Breast epithelium (tissue), 3 donors: ENCODE measurements around the gene BICD2.

Source experiments
- CTCF ChIP-seq, 3 donors: fragments of 450-650 bp; IDR thresholded peaks; one replicate each; pipeline ENCODE4 v1.5.1; 2016 to 2017; ENCODE audit warnings: antibody characterized with exemption in 3 of 3, mild to moderate bottlenecking in 3 of 3, moderate library complexity in 3 of 3
- POLR2A ChIP-seq: fragments of 450-650 bp; IDR thresholded peaks from one replicate; pipeline ENCODE4 v1.6.1; 2016; ENCODE audit warnings: antibody characterized with exemption, mild to moderate bottlenecking, moderate library complexity
- POLR2AphosphoS5 ChIP-seq, 3 donors: sonication (generic); formaldehyde crosslinking; IDR thresholded peaks; one replicate each; pipeline ENCODE4 v1.6.1; 2017; ENCODE audit warnings: antibody characterized with exemption in 3 of 3

- TF ChIP-seq CTCF (IDR thresholded peaks at IDR 0.05) (no peak), POLR2AphosphoS5 (IDR thresholded peaks at IDR 0.05) (no peak), POLR2A (no peak)
These were observed 18.8 kb downstream of the BICD2 start for GRCh38 chr9:92745881-92746280.
